ENCODE measurements around the gene ZFYVE26.
"Not testable (repeated sequence)": the region's sequence is repeated elsewhere in the genome, so short reads cannot be mapped to it uniquely, and the experiment has no call there.

The ZFYVE26 gene

DNA sequence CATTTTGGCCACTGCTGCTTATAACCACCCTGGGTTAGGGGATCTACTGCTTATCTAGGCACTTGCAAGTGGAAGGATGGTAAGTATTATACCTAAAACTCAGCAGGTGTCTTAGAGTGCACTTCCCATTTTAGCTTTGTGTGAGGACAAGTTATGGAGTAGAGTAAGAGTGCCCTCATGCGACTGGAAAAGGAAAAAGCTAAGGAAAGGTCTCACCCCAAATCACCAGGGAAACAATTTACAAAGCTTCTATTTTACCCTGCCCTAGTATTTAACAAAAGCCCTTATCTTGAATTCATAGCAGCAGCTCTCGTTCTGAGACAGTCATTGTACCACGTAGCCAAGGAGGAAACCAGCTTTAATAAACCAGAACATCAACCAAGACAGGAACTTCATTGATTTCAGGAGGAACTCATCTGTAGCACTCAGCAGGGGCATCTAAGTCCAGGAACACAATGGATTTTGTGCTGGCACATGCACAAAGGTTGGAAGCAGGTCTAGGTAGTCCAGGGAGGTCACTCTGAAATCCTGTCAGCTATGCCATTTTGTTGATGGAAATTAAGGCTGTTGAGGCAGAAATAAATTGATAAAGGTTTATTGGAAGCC is 111.8 kb downstream of the ZFYVE26 start:
- DNase-seq = peak; percentile 71

DNA sequence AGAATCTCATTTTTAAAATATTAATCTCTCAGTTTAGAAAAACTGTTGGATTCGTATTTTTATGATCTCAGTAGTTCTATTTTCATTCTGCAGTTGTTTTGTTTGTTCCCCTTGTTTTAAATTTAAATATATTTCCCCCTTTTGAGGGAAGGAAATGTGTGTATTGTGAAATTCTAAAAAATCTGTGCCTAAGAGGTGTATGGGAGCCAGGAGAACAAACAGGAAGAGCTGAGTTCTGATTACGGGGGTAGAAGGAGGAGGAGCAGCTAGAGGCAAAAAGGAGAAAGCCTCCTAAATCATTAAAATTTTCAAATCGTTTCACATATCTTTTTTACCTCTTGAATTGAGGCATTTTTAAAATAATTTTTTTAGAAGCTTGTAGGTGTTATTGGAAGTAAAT is 112.4 kb downstream of the ZFYVE26 start:
- DNase-seq = no peak

DNA sequence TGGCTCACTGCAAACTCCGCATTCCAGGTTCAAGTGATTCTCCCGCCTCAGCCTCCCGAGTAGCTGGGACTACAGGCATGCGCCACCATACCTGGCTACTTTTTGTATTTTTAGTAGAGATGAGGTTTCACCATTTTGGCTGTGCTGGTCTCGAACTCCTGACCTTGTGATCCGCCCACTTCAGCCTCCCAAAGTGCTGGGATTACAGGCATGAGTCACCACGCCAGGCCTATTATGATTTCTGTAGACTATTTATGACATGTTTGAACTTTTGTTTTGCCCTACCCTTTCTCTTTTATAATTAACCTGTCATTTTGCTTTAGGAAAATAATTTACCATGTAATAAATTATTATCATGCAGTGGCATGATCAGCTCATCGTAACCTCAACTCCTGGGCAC is 114.9 kb downstream of the ZFYVE26 start, which contains the start of gene RDH12:
Gene RDH12, plus strand, starts transcription at position 395 of the 400 bp plus-strand sequence. CDS start 20,757 bp downstream, outside the sequence.
- DNase-seq = not testable (repeated sequence)

DNA sequence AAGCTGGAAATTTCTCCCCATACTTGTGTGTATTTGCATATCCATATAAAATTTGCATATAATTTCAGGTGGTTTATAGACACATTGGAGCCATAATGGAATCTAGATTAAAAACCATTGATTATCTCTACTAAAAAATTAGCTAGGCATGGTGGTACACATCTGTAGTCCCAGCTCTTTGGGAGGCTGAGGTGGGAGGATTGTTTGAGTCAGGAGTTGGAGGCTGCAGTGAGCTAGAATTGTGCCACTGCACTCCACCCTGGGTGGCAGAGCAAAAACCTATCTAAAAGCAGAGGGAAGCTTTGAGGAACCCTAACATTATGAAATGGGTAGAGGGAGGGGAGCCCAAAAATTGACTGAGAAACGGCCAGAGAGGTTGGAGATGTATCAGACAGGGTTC is 118.2 kb downstream of the ZFYVE26 start:
- no peak for DNase-seq

DNA sequence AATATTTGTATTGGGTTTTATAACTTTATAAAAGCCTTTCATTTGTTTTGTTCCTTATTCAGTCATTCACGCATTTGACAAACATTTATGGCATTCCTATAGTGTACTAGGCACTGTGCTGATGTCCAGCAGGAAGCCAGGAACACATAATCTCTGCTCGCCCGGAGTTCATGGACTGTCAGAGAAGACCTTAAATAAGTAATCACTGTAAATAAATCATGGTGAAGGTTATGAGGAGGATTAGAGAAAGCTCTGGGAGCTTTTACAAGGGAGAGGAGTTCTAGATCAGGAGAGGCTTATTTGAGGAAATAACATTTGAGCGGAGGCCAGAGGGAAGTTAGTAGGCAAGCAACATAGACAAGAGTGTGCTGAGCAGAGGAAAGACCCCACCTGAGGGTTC is 119.4 kb downstream of the ZFYVE26 start:
- no peak for DNase-seq
